Astrocyte (in vitro differentiated cells and primary cell): ENCODE measurements around the gene ANTXR1. TPM values are rescaled to one million over a fixed set of nuclear protein-coding genes. Genes with fewer than 3 reads are reported as not detected.
A peak's percentile ranks its signal among the peaks of the same experiment; 100 is the strongest.

Experiments used
- DNase-seq: peaks from one replicate; pipeline ENCODE4 v3.0.0-alpha.2; 2010; ENCODE audit warnings: low read depth
- FAIRE-seq: peaks from 2 replicates; lab custom pipeline; 2011; peaks lifted over from hg19 to GRCh38; lab: Jason Lieb, UNC
- H2AFZ ChIP-seq: 2 replicates; pipeline ENCODE4 v1.6.0; 2012; ENCODE audit warnings: low read depth, low read length, inconsistent platforms
- H3K27ac ChIP-seq: 2 replicates; pipeline ENCODE4 v1.5.1; 2011; ENCODE audit warnings: low read depth, low read length, inconsistent platforms
- H3K27me3 ChIP-seq: 2 replicates; pipeline ENCODE4 v1.6.0; 2011; ENCODE audit warnings: low read length, inconsistent platforms; ENCODE audit not compliant: insufficient read depth
- H3K36me3 ChIP-seq: 2 replicates; pipeline ENCODE4 v1.5.1; 2011; ENCODE audit warnings: low read length, inconsistent platforms; ENCODE audit not compliant: insufficient read depth
- H3K4me1 ChIP-seq: 2 replicates; pipeline ENCODE4 v1.5.1; 2011; ENCODE audit warnings: low read length, inconsistent platforms; ENCODE audit not compliant: insufficient read depth
- H3K4me2 ChIP-seq: 2 replicates; pipeline ENCODE4 v1.6.0; 2012; ENCODE audit warnings: low read length, inconsistent platforms
- H3K4me3 ChIP-seq: 2 replicates; pipeline ENCODE4 v1.5.1; 2011; ENCODE audit warnings: low read depth, mild to moderate bottlenecking, low read length, inconsistent platforms; ENCODE audit not compliant: insufficient read depth
- H3K79me2 ChIP-seq: 2 replicates; pipeline ENCODE4 v1.6.0; 2012; ENCODE audit warnings: mild to moderate bottlenecking, low read length, inconsistent platforms; ENCODE audit not compliant: insufficient read depth
- H3K9ac ChIP-seq: 2 replicates; pipeline ENCODE4 v1.6.0; 2012; ENCODE audit warnings: mild to moderate bottlenecking, low read length, inconsistent platforms
- H3K9me3 ChIP-seq: 2 replicates; pipeline ENCODE4 v1.5.1; 2012; ENCODE audit warnings: low read depth, mild to moderate bottlenecking, low read length, inconsistent platforms; ENCODE audit not compliant: insufficient read depth
- H4K20me1 ChIP-seq: 2 replicates; pipeline ENCODE4 v1.6.0; 2012; ENCODE audit warnings: low read length, inconsistent platforms; ENCODE audit not compliant: insufficient read depth
- H3K27ac Mint-ChIP-seq: one replicate; pipeline ENCODE4 v1.8.0; 2021; ENCODE audit warnings: mild to moderate bottlenecking, mixed read lengths; ENCODE audit not compliant: unreplicated experiment
- H3K27me3 Mint-ChIP-seq: one replicate; pipeline ENCODE4 v1.8.0; 2021; ENCODE audit warnings: low read depth, mixed read lengths; ENCODE audit not compliant: unreplicated experiment
- H3K36me3 Mint-ChIP-seq: one replicate; pipeline ENCODE4 v1.8.0; 2021; ENCODE audit warnings: low read depth, mixed read lengths; ENCODE audit not compliant: unreplicated experiment
- H3K4me1 Mint-ChIP-seq: one replicate; pipeline ENCODE4 v1.8.0; 2021; ENCODE audit warnings: low read depth, mixed read lengths; ENCODE audit not compliant: unreplicated experiment
- H3K4me3 Mint-ChIP-seq: one replicate; pipeline ENCODE4 v1.8.0; 2021; ENCODE audit warnings: mild to moderate bottlenecking, moderate library complexity, mixed read lengths; ENCODE audit not compliant: unreplicated experiment
- H3K9me3 Mint-ChIP-seq: one replicate; pipeline ENCODE4 v1.8.0; 2021; ENCODE audit warnings: mild to moderate bottlenecking, mixed read lengths; ENCODE audit not compliant: unreplicated experiment
- CTCF ChIP-seq: IDR thresholded peaks from 2 replicates; pipeline ENCODE4 v1.5.1; 2011; ENCODE audit warnings: low read depth, mild to moderate bottlenecking, inconsistent platforms, low read length, moderate library complexity; ENCODE audit not compliant: insufficient read depth
- EZH2 ChIP-seq: IDR thresholded peaks from 2 replicates; pipeline ENCODE4 v1.6.1; 2012; ENCODE audit warnings: mild to moderate bottlenecking, low read length, inconsistent platforms; ENCODE audit not compliant: insufficient read depth
- total RNA-seq: library from RNA; stranded (reverse); gene quantifications from 2 replicates; pipeline ENCODE4 v1.2.1, GENCODE V29; 2021

Gene ANTXR1
- total RNA-seq, 1 donor from 2014 or later, result 67.8 TPM

DNA sequence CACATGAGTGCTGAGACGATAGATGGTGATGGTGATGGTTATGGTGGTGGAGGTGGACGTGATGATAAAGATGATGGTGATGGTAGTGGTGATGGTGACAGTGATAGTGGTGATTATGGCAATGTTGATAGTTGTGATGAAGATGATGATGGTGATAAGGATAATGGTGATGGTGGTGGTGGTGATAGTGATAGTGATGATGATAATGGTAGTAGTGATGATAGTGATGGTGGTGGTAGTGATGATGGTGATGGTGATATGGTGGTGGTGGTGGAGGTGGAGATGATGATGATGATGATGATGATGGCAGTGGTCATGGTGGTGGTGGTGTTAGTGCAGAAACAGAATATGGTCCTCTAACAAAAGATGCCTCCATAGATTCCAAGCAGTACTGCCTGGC, 10.3 kb downstream of the ANTXR1 start:
- Histone ChIP-seq H3K9me3 (no peaks in the 10 kb centered on the region), H4K20me1 (peaks cover 85% of the 10 kb centered on the region), H3K9ac (no peak overlapping the region), H2AFZ (no peak overlapping the region), H3K4me3 (no peak overlapping the region), H3K4me2 (no peak overlapping the region), H3K79me2 (peaks cover 97% of the 10 kb centered on the region), H3K4me1 (peaks cover 14% of the 10 kb centered on the region), H3K27me3 (no peaks in the 10 kb centered on the region), H3K27ac (no peak overlapping the region), H3K36me3 (no peaks in the 10 kb centered on the region)
- no peak overlapping the region for H3K27ac Mint-ChIP-seq
- H3K4me1 Mint-ChIP-seq, result peaks cover 9% of the 10 kb centered on the region
- no peak for TF ChIP-seq EZH2
- TF ChIP-seq CTCF, result no peak
- H3K36me3 Mint-ChIP-seq, result no peaks in the 10 kb centered on the region
- DNase-seq (no peak), FAIRE-seq (no peak)
- no peak overlapping the region for H3K4me3 Mint-ChIP-seq
- no peaks in the 10 kb centered on the region for H3K9me3 Mint-ChIP-seq
- H3K27me3 Mint-ChIP-seq, result no peaks in the 10 kb centered on the region

- Mint-ChIP-seq H3K27me3 (no peaks in the 10 kb centered on the region), H3K4me1 (peaks cover 5% of the 10 kb centered on the region), H3K36me3 (no peaks in the 10 kb centered on the region), H3K9me3 (no peaks in the 10 kb centered on the region), H3K27ac (no peak overlapping the region), H3K4me3 (no peak overlapping the region)
- peaks cover 85% of the 10 kb centered on the region for H3K79me2 ChIP-seq
- no peak overlapping the region for H3K27ac ChIP-seq
- no peak overlapping the region for H3K4me2 ChIP-seq
- H3K9ac ChIP-seq, result no peak overlapping the region
- DNase-seq (no peak), FAIRE-seq (no peak)
- H3K27me3 ChIP-seq, result no peaks in the 10 kb centered on the region
- H3K36me3 ChIP-seq, result no peaks in the 10 kb centered on the region
- no peak overlapping the region for H2AFZ ChIP-seq
- H4K20me1 ChIP-seq, result peaks cover 61% of the 10 kb centered on the region
- peaks cover 2% of the 10 kb centered on the region for H3K4me1 ChIP-seq
- TF ChIP-seq CTCF (peak; percentile 49), EZH2 (no peak)
- H3K4me3 ChIP-seq, result no peak overlapping the region
- H3K9me3 ChIP-seq, result no peaks in the 10 kb centered on the region
Measured at GRCh38 chr2:69026026-69026425, 13.0 kb downstream of the ANTXR1 start.

DNA sequence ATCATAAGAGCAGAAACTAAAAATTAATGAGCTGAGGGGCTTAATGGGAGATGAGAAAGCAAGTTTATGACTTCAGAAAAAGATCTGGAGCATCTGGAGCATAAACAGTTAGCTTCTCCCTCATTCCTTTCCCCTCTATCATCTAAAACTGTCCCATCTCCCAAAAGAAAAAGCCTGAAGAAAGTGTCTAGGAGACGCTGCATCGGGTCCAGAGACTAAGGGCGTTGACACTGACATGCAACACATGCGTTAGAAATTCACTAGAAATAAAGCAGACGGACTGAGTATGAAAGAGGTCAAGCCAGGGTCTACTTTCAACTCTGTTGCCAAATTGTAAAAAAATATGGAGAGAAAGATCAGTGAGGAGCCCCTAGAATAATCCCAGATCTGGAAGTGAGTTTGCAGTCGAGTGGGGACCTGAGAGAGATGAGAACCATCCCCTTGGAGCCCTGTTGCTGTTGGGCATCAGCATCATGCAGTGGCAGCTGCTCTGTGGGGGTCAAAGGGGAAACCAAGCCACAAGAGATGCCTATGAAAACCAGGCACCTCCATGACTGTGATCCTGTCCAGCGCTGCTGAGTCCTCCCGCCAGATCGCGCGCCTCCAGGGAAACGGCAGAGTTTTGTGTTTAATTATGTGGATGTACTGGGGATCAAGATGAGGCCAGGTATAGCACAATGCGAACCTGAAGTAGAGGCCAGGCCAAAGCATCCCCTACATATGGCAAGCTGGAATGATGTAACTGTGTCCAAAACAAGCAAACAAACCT, 13.9 kb downstream of the ANTXR1 start:
- Histone ChIP-seq H3K9me3 (no peaks in the 10 kb centered on the region), H3K36me3 (no peaks in the 10 kb centered on the region), H2AFZ (no peak overlapping the region), H3K79me2 (peaks cover 84% of the 10 kb centered on the region), H3K9ac (no peak overlapping the region), H3K27me3 (no peaks in the 10 kb centered on the region), H4K20me1 (peaks cover 53% of the 10 kb centered on the region), H3K27ac (no peak overlapping the region), H3K4me3 (no peak overlapping the region), H3K4me1 (peaks cover 5% of the 10 kb centered on the region), H3K4me2 (no peak overlapping the region)
- TF ChIP-seq CTCF (no peak), EZH2 (no peak)
- DNase-seq, result no peak
- no peak overlapping the region for H3K4me3 Mint-ChIP-seq
- peaks cover 7% of the 10 kb centered on the region for H3K4me1 Mint-ChIP-seq
- no peak overlapping the region for H3K27ac Mint-ChIP-seq
- H3K27me3 Mint-ChIP-seq, result no peaks in the 10 kb centered on the region
- no peaks in the 10 kb centered on the region for H3K36me3 Mint-ChIP-seq
- no peaks in the 10 kb centered on the region for H3K9me3 Mint-ChIP-seq
- no peak for FAIRE-seq
